GM20431 (cell line): ENCODE results near the gene GPX3.

Experiments
- in situ Hi-C: fragments of 300-500 bp; cut with MseI, MboI; formaldehyde crosslinking; loops from one replicate; pipeline ENCODE4 v1.15.0; 2020; ENCODE audit warnings: low sequenced_read_pairs; ENCODE audit not compliant: unreplicated experiment

The GPX3 gene

GRCh38 chr5:151030379-151030778 is 10.0 kb downstream of the GPX3 start:
- in situ Hi-C loops = no loop called here

GRCh38 chr5:151031554-151031953 is 11.2 kb downstream of the GPX3 start:
- in situ Hi-C loops = no loop called here

GRCh38 chr5:151033217-151033934 is 13.0 kb downstream of the GPX3 start:
- in situ Hi-C loops = no loop called here

- in situ Hi-C loops = no loop called here
Measured at GRCh38 chr5:151034422-151035379, 14.3 kb downstream of the GPX3 start.

- in situ Hi-C loops = no loop called here
Measured at GRCh38 chr5:151036556-151036955, 16.2 kb downstream of the GPX3 start.

GRCh38 chr5:151037561-151038411 is 17.4 kb downstream of the GPX3 start:
- in situ Hi-C loops = no loop called here

GRCh38 chr5:151038412-151038745 is 18.0 kb downstream of the GPX3 start:
- in situ Hi-C loops = no loop called here

GRCh38 chr5:151038801-151039238 is 18.4 kb downstream of the GPX3 start:
- in situ Hi-C loops = no loop called here

- in situ Hi-C loops = no loop called here
Measured at GRCh38 chr5:151039665-151040064, 19.3 kb downstream of the GPX3 start.

- in situ Hi-C loops = no loop called here
Measured at GRCh38 chr5:151040211-151040747, 19.9 kb downstream of the GPX3 start.

- in situ Hi-C loops = no loop called here
Measured at GRCh38 chr5:151041577-151042268, 21.3 kb downstream of the GPX3 start.

- in situ Hi-C loops = no loop called here
Measured at GRCh38 chr5:151042453-151043093, 22.2 kb downstream of the GPX3 start.

GRCh38 chr5:151047814-151048425 is 27.5 kb downstream of the GPX3 start:
- in situ Hi-C loops = no loop called here

GRCh38 chr5:151048526-151048925 is 28.1 kb downstream of the GPX3 start:
- in situ Hi-C loops = no loop called here

- in situ Hi-C loops = loop anchor here (10.0 kb wide), 1 partner anchor 64 kb away; no protein-coding TSS in a partner anchor
Measured at GRCh38 chr5:151051066-151051930, 30.9 kb downstream of the GPX3 start.

- in situ Hi-C loops = loop anchor here (10.0 kb wide), 1 partner anchor 63 kb away; no protein-coding TSS in a partner anchor
Measured at GRCh38 chr5:151051931-151052608, 31.7 kb downstream of the GPX3 start.

GRCh38 chr5:151052836-151053235 is 32.4 kb downstream of the GPX3 start:
- in situ Hi-C loops = loop anchor here (10.0 kb wide), 1 partner anchor 62 kb away; no protein-coding TSS in a partner anchor
